Metanephros (tissue), 2 donors: Measurements from ENCODE around the gene CCDC183. TPM values are rescaled to one million over a fixed set of nuclear protein-coding genes. Genes with fewer than 3 reads are reported as not detected.

Experiments
- small RNA-seq: library from RNA; depleted of rRNA; stranded (forward); fragments of <200 nt; gene quantifications from one replicate; pipeline ENCODE3, GENCODE V24; 2014; ENCODE audit warnings: low replicate concordance
- total RNA-seq: library from RNA; depleted of rRNA; stranded (reverse); fragments of >200 nt; gene quantifications from one replicate; pipeline ENCODE4 v1.2.3, GENCODE V29; 2014

CCDC183 gene
- total RNA-seq: 3.1 TPM

DNA sequence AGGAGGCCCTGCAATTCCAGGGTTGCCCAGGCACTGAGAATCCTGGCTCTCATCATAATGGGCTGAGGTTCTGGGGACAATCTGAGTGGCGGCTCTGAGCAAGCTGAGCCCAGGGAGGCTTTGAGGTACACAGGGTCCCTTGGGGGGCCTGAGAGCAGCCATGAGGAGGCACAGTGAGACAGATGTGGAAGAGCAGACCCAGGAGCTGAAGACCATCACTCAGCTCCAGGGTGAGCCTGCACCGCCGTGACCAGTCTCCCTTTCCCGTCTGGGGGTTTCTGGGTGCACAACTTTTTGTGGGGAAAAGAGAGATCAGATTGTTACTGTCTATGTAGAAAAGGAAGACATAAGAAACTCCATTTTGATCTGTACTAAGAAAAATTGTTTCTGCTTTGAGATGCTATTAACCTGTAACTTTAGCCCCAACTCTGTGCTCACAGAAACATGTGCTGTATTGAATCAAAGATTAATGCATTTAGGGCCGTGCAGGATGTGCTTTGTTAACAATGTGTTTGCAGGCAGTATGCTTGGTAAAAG is at the start of gene CCDC183:
TSS of gene CCDC183 (plus strand) at position 101 of the 537 bp plus-strand sequence. CDS start at position 161, 60 bp downstream.

DNA sequence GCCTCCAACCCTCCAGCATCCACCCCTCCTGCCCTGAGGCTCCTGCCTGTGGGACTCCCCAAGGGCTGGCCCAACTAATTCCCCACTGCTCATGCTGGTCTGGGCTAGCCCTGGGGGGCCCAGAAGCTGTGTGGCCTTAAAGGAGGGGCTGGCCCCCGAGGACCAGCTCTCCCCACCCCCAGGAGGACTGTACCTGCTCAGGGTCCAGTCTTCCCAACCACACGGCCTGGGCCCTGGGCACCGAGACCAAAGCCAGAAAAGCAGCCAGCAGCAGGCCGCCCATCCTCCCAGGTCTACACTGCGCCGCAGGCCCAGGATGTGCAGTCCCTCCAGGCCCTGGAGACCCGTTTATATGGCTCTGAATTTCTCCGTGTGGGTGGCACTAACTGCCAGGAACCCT is 47.9 kb upstream of the CCDC183 start, which contains the start of gene LCN6:
TSS of gene LCN6 (minus strand) at position 325 of the 400 bp plus-strand sequence. CDS start at position 283, 42 bp downstream.

DNA sequence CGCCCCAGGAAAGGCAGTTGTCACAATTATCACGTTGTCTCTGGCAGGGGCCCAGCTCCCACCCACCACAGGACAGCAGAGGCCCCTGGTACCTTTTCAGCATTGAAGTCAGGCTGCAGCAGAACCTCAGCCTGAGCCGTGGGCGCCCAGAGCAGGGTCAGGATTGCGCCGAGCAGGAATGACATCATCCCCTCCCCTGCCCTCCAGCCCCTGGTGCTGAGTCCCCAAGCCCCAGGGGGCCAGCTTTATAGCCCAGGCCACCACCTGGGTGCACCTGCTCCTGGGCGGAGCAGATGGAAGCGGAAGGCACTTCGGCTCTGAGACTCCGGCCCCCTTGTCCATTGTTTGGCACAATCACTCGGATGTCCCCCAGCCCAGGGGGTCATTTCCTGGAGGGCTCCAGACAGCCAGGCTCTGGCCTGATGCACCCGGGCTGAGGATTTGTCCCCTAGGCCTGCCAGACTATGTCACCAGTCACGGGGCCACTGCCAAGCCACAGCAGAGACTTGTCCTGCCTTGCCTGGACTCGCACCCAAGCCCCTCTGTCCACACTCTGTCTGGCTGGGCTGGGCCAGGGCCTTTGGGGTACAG is 31.7 kb upstream of the CCDC183 start, which contains the start of gene LCN15:
TSS of gene LCN15 (minus strand) at position 218 of the 591 bp plus-strand sequence. CDS start at position 188, 30 bp downstream.

DNA sequence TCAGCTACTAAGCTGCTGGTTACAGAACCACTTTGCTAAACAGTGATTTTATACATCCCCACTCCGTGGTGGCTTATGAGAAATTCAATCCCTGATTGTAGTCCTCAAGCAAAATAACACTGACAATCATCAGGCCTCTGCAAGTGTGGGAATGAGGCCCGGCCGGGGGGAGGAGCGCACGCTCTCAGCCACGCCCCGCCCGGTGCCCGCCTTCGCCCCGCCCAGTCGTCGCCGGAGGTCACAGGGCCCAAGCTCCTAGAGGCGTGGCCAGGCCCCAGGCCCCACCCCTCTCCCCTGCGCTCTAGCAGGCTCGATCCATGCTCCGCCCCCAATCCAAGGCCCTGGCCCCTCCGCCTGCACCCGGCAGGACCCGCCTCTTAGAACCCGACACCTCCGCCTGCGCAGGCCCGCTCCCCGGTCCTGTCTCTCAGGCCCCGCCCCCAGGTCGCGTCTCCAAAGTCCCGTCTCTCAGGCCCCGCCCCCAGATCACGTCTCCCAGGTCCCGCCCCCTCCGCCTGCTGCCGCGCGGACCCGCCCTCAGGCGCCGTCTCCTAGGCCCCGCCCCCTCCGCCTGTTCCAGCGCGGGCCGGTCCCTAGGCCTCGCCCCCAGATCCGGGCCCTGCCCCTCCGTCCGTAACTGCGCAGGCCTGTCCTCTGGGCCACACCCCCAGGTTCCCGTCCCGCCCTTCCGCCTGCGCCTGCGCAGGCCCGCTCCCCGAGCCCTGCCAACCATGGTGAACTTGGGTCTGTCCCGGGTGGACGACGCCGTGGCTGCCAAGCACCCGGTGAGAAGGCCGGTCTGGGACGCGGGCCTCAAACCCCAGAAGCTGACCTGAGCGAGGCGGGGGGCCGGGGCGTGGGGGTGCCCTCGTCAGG is 5.3 kb upstream of the CCDC183 start, which contains the start of gene TMEM141:
TSS of gene TMEM141 (plus strand) at position 705 of the 876 bp plus-strand sequence. CDS start at position 732, 27 bp downstream.

DNA sequence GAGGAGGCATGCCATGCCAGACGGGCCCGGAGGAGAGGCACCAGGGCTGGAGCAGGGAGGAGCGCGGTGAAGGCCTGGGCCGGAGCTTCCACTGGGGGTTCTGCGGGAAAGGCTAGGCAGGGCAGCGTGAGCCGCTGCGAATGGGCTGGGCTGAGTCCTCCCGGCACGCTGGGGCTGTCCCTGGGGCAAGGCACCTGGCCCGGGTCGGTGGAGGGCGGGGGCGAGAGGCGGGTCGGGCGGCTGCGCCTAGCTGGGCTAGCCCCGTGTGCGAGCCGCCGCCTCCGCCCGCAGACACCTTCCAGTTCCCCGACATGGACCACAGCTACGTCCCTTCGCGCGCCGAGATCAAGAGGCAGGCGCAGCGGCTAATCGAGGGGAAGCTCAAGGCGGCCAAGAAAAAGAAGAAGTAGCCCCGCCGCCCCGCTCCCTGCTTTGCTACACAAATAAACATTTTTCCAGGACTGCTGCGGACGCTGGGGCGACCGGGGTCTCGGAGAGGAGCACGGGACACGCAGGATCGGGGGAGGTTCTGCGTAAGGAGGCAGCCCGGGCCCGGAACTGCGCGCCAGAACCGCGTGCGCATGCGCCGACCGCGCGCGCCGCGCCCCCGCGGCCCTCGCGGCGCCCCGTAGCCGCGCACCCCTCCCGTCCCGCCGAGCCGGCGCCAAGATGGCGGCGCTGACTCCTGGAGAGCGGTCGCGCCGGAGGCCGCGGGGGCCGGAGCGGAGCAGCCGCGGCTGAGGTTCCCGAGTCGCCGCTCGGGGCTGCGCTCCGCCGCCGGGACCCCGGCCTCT is 11.3 kb downstream of the CCDC183 start, which contains the start of gene RABL6:
TSS of gene RABL6 (plus strand) at position 668 of the 794 bp plus-strand sequence. CDS start 249 bp downstream, outside the sequence.

DNA sequence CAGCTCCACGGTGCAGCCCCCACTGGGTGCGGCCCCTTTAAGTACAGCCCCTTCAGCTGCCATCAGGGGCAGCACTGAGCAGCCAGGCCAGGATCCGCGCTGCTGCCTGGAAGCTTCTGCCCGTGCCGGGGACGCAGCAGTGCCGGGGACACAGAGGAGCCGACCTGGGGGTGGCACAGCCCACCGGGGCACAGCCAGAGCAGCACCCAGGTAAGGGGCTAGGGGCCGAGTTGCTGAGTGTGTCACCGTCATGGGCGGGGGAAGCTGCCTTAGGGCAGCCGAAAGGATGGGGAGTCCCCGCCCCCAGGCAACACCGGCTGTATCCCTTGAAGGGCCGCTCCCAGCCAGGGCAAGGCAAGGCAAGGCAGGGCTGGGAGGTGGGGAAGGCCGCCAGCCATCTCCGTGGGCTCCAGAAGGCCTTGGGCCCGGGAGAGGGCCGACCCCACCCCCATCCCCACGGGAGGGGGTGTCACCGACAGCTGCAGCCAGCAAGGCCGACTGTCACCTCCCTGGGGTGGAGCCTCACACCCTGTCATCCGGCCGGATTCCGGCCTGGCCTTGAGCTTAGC is 46.3 kb downstream of the CCDC183 start, which contains the start of gene AJM1:
TSS of gene AJM1 (plus strand) at position 99 of the 569 bp plus-strand sequence. CDS start 1,937 bp downstream, outside the sequence.

DNA sequence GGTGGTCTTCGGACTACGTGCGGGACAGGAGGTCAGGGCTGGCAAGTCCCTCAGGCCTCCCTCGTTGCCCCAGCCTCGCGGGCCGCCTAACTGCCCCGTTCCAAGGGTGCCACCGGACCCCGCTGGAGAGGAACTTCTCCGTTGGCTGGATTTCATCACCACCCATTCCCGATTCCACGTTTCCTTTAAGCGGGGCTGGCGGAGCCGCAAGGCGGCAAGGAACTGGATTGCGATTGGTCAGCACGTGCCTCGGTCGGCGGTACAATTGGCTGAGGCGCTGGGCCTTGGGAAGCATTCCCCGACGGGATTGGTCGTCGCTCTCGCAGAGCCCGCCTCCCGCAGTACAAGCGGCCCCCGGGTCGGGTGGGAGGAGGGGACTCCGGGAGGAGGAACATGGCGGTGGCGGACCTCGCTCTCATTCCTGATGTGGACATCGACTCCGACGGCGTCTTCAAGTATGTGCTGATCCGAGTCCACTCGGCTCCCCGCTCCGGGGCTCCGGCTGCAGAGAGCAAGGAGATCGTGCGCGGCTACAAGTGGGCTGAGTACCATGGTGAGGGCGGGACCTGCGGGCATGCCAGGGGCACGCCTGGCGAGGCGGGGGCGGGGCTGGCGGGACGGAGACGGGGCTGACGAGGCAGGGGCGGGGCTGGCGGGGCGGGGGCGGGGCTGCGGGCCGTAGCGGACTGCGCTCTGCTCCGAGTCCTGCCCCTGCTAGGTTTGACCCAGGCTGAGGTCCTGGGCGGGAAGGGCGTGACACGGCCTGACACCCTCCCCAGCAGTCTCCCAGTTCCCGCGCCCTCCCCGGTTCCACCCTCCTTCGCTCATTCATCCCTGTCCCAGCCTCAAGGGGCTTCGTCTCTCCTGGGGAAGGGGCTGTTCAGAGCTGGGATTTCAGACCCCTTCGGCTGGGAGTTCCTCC is 53.2 kb downstream of the CCDC183 start, which contains the start of gene PHPT1:
TSS of gene PHPT1 (plus strand) at position 372 of the 922 bp plus-strand sequence. CDS start at position 394, 22 bp downstream.

DNA sequence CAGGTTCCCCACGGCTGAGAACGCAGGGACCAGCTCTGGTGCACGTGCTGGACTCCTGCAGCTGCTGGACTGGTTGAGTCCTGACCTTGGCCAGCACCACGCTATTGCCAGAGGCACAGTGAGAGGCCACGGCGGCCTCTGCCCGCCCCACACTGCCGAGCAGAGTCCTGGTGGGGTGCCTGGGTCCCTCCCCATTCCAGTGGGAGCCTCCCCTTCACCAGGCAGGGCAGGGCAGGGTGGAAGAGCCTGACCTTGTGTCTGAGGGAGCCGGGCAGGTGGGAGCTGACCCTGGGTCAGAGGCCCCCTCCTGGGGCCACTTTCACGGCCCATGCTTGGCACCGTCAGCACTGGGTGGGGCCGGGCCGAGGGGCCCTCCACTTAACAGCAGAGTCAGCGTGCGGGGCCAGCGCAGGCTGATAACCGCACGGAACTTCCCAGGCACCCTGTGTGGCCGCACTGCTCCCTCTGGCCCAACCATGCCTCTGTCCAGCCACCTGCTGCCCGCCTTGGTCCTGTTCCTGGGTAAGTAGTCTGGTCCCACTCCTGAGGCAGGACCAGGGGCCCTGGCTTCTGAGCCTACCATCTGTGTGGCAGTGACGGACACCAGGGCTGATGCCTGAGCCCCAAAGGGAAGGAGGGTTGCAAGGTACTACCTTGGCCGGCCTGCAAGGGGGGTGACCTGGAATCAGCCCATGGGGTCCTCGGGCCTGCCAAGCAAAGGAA is 56.0 kb downstream of the CCDC183 start, which contains the start of gene MAMDC4:
TSS of gene MAMDC4 (plus strand) at position 406 of the 723 bp plus-strand sequence. CDS start at position 477, 71 bp downstream.

Small RNA genes lying within 50 kb of the gene (small RNA-seq; reads per million reads assigned to genes)
- gene AL355987.2 (not detected), gene ATP6V1G1P3 (not detected), gene MIR4292 (not detected), gene MIR6722 (not detected)

Other genes starting within 250 kb of the CCDC183 start
- gene EGFL7, start 133.4 kb upstream of the CCDC183 start, total RNA-seq: 131 TPM
- 62.5 TPM for gene AGPAT2, start 108.9 kb upstream of the CCDC183 start, total RNA-seq
- gene DIPK1B, start 83.8 kb upstream of the CCDC183 start, total RNA-seq: 39.6 TPM
- 0.47 TPM for gene LCN10, start 53.4 kb upstream of the CCDC183 start, total RNA-seq
- gene LCN6, start 47.8 kb upstream of the CCDC183 start, total RNA-seq: not detected
- gene LCN8, start 38.1 kb upstream of the CCDC183 start, total RNA-seq: 0.82 TPM
- gene LCN15, start 31.8 kb upstream of the CCDC183 start, total RNA-seq: not detected
- gene TMEM141, start 5.0 kb upstream of the CCDC183 start, total RNA-seq: 58.8 TPM
- 44.3 TPM for gene RABL6, start 11.6 kb downstream of the CCDC183 start, total RNA-seq
- gene AJM1, start 46.1 kb downstream of the CCDC183 start, total RNA-seq: 1.5 TPM
- gene PHPT1, start 53.1 kb downstream of the CCDC183 start, total RNA-seq: 68.5 TPM
- 10.9 TPM for gene MAMDC4, start 56.0 kb downstream of the CCDC183 start, total RNA-seq
- 172 TPM for gene EDF1, start 70.0 kb downstream of the CCDC183 start, total RNA-seq
- 18.9 TPM for gene TRAF2, start 90.2 kb downstream of the CCDC183 start, total RNA-seq
- gene FBXW5, start 148.4 kb downstream of the CCDC183 start, total RNA-seq: 87.0 TPM
- gene C8G, start 148.9 kb downstream of the CCDC183 start, total RNA-seq: not detected
- 10.2 TPM for gene LCN12, start 155.9 kb downstream of the CCDC183 start, total RNA-seq
- 43.3 TPM for gene PTGDS, start 181.2 kb downstream of the CCDC183 start, total RNA-seq
- gene LCNL1, start 186.7 kb downstream of the CCDC183 start, total RNA-seq: 0.41 TPM
- 28.0 TPM for gene PAXX, start 196.1 kb downstream of the CCDC183 start, total RNA-seq
- gene CLIC3, start 200.2 kb downstream of the CCDC183 start, total RNA-seq: 2.5 TPM
- gene ABCA2, start 231.9 kb downstream of the CCDC183 start, total RNA-seq: 39.4 TPM
- gene FUT7, start 235.8 kb downstream of the CCDC183 start, total RNA-seq: 0.35 TPM
- 28.6 TPM for gene NPDC1, start 249.8 kb downstream of the CCDC183 start, total RNA-seq